Caki2 (cell line): Measurements from ENCODE around the gene STK11IP. TPM values are rescaled to one million over a fixed set of nuclear protein-coding genes. Genes with fewer than 3 reads are reported as not detected.

Experiments used
- DNase-seq: peaks from one replicate; pipeline ENCODE4 v3.0.0-alpha.2; 2015; ENCODE audit warnings: low read depth
- in situ Hi-C: cut with HindIII; loops from 2 replicates; pipeline ENCODE4 v1.10.0; 2016; ENCODE audit warnings: low sequenced_read_pairs, low pct_unique_long_range_greater_than_20kb, mixed read lengths
- total RNA-seq: library from RNA; depleted of rRNA; stranded (reverse); fragments of >200 nt; shearing (Covaris generic); gene quantifications from 2 replicates; pipeline ENCODE4 v1.2.3, GENCODE V29; 2014; ENCODE audit warnings: low replicate concordance

STK11IP gene
- total RNA-seq, 1 experiment from 2014 or later, result 20.6 TPM

- in situ Hi-C loops, result no loop called here
Measured at GRCh38 chr2:219611306-219611705, 13.6 kb downstream of the STK11IP start.

GRCh38 chr2:219611866-219612576, 14.4 kb downstream of the STK11IP start:
- in situ Hi-C loops, result no loop called here
- no peak for DNase-seq

More at GRCh38 chr2:219611306-219611705, 13.6 kb downstream of the STK11IP start:
- DNase-seq, result no peak

GRCh38 chr2:219612577-219613286, 15.1 kb downstream of the STK11IP start:
- no peak for DNase-seq
- in situ Hi-C loops, result no loop called here

- no peak for DNase-seq
- in situ Hi-C loops, result no loop called here
Measured at GRCh38 chr2:219613461-219614070, 15.9 kb downstream of the STK11IP start.

GRCh38 chr2:219614076-219614860, 16.6 kb downstream of the STK11IP start:
- in situ Hi-C loops, result no loop called here
- DNase-seq, result no peak

GRCh38 chr2:219615036-219615435, 17.4 kb downstream of the STK11IP start:
- in situ Hi-C loops, result no loop called here
- no peak for DNase-seq

GRCh38 chr2:219615894-219616293, 18.2 kb downstream of the STK11IP start:
- in situ Hi-C loops, result no loop called here
- DNase-seq, result no peak

GRCh38 chr2:219616550-219616949, 18.9 kb downstream of the STK11IP start:
- no peak for DNase-seq
- in situ Hi-C loops, result no loop called here

- DNase-seq, result no peak
- in situ Hi-C loops, result no loop called here
Measured at GRCh38 chr2:219618733-219619122, 21.1 kb downstream of the STK11IP start.

- in situ Hi-C loops, result no loop called here
- DNase-seq, result no peak
Measured at GRCh38 chr2:219619235-219619634, 21.6 kb downstream of the STK11IP start.

- DNase-seq, result no peak
- in situ Hi-C loops, result no loop called here
Measured at GRCh38 chr2:219620546-219620945, 22.9 kb downstream of the STK11IP start.

- in situ Hi-C loops, result no loop called here
Measured at GRCh38 chr2:219621935-219622334, 24.3 kb downstream of the STK11IP start.

GRCh38 chr2:219622472-219622871, 24.8 kb downstream of the STK11IP start:
- in situ Hi-C loops, result no loop called here
- no peak for DNase-seq

More at GRCh38 chr2:219621935-219622334, 24.3 kb downstream of the STK11IP start:
- no peak for DNase-seq

- DNase-seq, result no peak
- in situ Hi-C loops, result no loop called here
Measured at GRCh38 chr2:219624565-219624964, 26.9 kb downstream of the STK11IP start.

GRCh38 chr2:219625179-219625578, 27.5 kb downstream of the STK11IP start:
- in situ Hi-C loops, result no loop called here
- no peak for DNase-seq

GRCh38 chr2:219626540-219626939, 28.9 kb downstream of the STK11IP start:
- no peak for DNase-seq
- in situ Hi-C loops, result no loop called here

GRCh38 chr2:219627103-219628100, 29.7 kb downstream of the STK11IP start, which contains the start of gene SLC4A3:
SLC4A3 (plus strand) TSS chr2:219627630; CDS start chr2:219627993, 363 bp downstream.
- in situ Hi-C loops, result no loop called here
- no peak for DNase-seq
